COR-L47 (cell line): ENCODE data around the gene EXOC7.
A peak's percentile ranks its signal among the peaks of the same experiment; 100 is the strongest.
"Not testable (repeated sequence)": the region's sequence is repeated elsewhere in the genome, so short reads cannot be mapped to it uniquely, and the experiment has no call there.

ENCODE experiments used
- DNase-seq: peaks from one replicate; lab custom pipeline; 2025; lab: John Stamatoyannopoulos, UW

Gene EXOC7

DNA sequence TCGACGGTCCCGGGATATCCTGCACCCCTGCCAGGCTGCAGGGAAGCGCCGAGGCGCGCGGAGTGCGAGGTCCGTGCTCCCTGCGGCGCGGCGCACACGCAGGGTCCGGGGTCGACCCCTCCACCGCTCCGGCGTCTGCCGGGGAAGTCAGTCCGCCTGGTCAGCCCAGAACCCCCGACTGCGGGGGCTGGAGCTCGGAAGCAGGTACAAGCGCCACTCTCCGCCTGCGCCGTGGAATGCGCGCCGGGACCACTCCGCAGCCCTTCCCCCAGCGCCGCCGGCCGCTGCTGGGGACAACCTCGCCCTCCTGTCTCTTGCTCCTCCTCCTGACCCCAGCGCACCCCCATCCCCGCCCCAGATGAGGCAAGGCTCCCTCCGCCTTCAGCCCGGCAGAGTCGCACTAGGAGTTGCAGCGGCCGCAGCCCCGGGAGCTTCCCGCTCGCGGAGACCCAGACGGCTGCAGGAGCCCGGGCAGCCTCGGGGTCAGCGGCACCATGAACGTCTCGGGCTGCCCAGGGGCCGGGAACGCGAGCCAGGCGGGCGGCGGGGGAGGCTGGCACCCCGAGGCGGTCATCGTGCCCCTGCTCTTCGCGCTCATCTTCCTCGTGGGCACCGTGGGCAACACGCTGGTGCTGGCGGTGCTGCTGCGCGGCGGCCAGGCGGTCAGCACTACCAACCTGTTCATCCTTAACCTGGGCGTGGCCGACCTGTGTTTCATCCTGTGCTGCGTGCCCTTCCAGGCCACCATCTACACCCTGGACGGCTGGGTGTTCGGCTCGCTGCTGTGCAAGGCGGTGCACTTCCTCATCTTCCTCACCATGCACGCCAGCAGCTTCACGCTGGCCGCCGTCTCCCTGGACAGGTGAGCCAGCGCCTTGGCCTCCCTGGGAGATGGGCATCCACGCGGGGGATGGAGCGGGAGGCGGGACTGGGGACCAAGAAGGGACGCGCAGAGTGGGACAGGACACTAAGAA, 28.9 kb downstream of the EXOC7 start, which contains the start of gene GALR2:
GALR2 (plus strand) TSS at position 392 of the 974 bp plus-strand sequence; CDS start at position 495, 103 bp downstream.
- DNase-seq, result no peak

DNA sequence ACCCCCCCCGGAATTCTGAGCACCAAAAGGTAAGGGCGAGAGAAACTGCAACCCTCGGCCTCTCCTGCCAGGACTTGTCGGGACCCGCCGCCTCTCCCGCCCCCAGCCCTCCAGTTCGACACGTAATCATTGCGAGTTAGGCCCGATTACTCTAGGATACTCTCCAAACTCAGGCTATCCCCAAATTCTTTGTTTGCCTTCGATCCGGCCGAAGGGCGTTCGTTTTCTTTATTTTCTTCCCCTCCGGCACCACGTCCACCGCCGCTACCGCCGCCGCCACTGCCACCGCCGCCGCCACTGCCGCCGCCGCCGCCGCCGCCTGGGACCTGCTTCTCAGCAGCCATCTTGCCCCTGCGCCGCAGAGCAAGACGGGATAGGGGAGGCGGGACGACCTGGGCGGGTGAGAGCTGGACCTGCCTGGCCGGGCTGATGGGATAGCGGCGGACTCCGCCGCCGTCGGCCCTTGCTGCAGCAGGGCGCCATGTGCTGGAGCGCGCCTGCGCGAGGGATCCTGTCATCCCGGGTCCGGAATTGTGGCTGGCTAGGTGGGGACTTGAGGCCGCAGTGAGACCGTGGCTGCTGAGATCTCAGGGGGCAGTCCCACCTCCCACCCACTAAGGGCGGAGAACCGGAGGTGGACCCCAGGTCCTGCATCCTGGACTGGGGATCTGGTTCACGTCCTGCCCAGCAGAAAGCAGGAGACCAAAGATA, 31.3 kb downstream of the EXOC7 start, which contains the start of gene SRP68:
SRP68 (minus strand) TSS at position 370 of the 711 bp plus-strand sequence; CDS start at position 344, 26 bp downstream.
- DNase-seq, result peak; percentile 85

DNA sequence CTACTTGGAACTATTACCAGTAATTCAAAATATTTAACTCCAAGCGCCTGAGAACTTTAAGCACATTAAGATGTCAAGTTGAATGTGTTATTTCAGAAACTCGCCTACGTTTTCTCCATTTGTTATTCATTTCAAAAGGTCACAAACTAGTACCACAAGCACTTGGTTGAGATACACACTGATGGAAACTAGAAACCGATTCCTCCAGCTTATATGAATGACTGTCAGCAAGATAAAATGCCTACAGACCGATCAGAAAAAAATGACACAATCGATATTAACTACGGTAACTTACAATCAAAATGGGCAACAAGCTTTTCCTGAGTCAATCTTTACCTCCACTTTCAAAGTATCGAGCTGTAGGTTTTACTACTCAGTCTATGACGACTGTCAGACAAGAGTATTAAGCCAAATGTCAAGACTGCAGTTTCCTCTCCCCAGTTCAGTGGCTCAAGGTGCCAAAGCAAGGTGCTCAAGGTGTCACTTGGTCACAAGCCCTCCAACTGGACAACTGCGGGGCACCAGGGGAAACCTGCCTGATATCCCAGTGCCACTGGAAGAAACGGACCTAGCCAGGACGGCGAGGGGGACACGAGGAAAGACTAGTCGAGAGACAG, 31.9 kb downstream of the EXOC7 start:
- DNase-seq, result no peak

DNA sequence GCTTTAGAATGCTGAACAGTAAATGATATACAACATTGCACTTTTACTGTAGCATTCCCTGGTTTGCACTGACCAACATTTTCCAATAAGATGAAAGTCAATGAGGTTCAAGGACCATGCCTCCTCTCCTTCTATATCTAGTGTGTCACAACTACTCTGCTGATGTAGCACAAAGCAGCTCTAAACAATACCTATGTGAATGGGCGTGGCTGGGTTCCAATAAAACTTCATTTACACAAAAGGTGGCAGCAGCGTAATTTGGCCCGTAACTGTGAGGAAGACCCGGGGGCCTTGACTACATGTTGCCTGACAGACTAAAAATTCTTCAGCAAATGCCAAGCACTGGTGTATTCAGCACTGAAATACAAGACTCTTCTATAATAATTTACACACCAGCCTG, 37.8 kb downstream of the EXOC7 start:
- DNase-seq, result no peak

DNA sequence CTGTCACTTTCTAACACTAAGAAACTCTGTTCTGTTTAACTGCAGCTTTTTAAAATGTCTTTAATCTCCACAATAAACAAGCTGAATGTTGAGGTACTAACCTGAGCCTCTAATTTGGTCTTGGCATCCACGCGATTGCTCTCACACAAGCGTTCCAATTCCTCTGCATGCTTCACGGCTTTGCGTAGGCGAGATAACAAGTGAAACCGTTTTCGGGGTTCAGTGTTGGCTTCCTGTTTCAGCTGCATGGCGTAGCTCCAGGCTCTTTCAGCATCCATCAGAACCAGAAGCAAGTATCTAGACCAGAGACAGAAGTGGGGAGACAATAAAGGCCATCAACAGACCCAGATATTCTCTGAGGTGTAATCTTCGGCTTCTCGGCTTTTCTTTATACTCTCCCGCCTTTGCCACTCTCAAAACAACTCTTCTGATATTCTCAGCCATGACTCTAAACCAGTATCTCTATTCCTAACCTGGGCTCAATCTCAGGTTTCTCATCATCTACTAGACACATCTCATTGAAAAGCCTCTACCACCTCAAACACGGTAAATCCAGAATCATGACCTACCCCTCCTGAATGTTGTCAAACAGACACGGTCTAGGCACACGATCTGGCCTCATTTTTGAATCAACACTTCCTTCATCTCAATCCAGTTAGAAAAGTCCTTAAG, 39.6 kb downstream of the EXOC7 start:
- DNase-seq, result no peak

DNA sequence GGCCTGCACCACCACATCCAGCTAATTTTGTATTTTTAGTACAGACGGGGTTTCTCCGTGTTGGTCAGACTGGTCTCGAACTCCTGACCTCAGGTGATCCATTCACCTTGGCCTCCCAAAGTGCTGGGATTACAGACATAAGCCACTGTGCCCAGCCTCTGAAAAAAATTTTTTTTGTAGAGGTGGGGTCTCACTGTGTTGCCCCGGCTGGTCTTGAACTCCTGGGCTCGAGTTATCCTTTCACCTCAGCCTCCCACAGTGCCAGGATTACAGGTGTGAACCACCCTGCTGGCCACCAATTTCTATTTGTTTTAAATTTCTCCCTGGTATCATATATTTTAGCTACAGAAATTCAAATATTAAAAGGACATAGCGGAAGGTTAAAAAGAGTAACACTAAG, 45.3 kb downstream of the EXOC7 start:
- DNase-seq, result not testable (repeated sequence)

DNA sequence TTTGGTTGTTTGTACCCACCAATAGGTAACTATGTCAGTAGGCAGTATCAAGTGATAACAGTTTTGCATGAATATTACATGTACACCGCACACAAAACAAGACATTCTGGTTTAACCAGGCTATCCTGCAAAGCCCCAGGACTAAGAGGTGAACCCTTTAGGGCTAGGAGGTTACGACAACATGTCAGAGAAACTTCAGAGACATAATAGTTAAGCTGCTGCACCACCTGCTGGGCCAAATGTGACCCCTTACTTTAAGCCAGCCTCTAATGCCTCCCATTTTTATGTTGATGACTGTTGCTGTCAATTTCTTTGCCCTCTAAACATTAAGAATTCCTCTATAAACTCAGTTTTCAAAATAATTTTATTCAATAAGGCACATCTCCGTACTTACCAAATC, 46.7 kb downstream of the EXOC7 start:
- DNase-seq, result no peak

DNA sequence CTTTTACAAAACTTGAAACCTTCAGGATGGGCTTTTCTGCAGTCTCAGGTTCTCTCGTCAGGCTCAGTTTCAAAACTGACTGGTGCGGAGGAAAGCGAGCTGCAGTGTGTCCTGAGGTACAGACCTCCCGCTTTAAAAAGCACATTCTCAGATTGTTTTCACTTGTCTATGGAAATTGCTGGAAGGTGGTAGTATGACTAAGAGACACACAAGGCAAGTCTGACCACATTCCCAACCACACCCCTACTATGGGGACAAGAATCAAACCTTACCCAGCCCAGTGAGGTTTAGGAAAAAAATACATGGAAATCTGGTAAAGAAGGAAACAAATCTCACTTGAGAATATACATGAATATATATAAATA, 49.5 kb downstream of the EXOC7 start:
- DNase-seq, result no peak

DNA sequence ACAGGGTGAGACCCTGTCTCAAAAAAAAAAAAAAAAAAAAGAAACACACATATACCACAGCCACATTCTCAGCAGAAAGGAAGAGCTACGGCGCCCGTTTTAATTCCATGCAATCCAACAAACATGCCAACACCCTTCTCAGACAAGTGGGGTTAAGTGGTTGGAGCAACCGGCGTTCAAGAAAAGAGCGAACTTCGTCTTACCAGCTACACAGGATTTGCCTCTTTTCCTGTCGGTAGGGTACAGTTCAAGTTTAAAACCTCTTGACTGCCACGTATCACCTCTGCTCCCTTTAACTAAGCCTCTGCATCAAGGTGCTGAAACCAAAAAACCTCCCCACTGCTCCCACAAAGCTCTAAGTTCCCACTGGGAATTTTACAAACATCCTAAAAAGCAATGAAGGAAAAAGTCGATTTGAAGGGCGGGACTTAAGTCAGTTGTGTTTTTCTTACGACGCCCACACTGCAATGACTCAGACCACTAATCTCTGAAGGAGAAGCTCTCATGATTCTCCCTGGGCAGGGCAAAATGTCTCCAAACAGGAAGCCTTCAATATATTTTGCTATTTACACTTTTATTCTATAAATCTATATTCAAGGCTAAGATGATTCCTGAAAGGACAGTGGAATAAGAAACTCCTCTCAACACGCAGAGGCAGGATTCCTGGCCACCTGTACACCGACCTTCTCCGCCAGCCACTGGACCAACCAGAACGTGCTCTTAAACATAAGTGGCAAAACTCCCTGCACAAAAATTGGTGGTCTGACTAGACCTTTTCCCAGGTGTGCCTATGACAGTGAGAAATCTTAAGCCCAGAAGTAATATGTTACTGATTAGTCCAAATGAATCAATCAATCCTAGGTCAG, 50.1 kb downstream of the EXOC7 start:
- no peak for DNase-seq

DNA sequence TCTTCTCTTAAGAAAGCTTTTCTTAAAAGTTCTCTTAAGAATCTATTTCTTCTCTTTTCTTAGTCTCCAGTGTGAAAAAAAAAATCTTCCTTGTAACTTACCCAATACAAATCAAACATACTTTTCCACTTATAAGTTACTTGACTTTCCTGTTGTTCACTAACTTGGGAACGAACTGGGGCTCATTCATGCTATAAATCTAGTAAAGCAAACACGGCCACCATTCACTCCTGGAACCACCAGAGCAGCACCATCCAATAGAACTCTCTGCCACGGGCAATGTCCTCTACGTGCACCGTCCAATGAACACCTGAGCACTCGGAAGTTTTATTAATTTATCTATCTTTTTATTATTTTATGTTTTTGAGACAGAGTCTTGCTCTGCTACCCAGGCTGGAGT, 52.0 kb downstream of the EXOC7 start:
- no peak for DNase-seq

DNA sequence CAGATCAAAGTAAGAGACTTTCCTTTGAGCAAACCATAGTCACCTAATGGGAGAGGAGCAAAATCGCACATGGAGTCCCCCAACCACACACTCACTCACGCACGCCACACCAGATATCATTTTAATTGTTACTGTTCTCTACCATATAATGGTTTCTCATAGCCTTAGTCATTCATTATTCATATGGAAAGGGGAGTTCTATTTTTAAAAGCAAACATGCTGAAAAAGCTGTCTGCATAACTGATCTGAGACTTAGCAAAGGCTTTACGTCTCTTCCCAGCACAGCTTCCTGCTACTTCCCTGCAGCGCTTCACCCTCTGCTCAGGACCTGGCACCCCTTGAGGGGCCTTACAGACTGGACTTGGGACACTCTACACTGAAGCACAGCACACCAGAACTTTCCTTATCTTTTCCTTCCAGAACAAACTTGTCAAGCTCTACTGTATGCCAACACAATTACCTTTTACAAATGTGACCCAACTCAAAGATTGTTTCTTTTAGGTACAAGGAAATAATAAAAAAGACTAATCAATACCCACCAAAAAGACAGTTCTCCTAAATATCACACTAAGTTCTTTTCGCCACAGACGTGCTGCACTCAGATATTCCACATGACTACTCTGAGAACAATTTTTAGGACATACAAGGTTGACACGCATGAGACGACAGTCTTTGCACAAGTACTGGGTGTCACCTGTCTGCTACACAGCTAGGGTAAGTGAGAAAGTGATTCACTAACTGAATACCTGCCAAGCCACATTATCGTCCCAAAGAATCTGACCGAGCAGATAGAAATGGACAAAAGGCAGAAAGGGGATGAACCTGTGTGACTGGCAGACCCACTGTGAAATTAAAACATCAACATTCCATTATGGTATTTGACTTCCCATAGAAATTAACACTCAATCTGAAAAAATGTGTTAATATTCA, 52.8 kb downstream of the EXOC7 start:
- no peak for DNase-seq

DNA sequence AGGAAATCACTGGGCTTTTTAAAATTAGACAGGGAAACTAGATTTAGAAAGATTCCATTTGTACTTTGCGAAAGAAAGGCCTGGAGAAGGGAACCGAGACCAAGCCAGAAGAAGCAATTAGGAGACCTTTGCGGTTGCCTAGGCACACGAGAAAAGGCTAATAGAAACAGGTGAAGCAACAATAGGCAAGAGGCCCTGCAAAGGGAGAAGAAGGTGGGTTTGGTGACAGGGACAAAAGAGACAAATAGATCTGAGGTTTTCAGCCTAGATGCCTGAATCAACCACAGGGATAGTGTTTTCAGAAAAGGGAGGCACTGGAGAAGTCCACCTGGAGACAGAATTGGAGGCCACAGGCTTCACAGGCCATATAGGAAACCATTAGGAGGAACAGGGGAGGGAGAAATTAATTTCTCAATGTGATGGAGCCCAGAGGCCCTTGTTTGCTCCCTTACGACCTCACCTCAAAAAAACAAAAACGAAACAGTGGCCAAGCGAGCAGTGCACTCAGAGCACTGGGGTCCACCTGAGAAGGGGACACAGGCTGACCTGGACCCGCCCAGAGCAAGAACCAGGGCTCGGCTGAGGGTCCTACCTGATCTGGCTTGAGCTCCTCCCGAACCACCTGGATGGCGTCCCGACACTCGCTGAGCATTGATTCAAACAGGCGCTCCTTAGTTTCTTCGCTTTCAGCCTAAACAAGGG, 53.6 kb downstream of the EXOC7 start:
- no peak for DNase-seq

DNA sequence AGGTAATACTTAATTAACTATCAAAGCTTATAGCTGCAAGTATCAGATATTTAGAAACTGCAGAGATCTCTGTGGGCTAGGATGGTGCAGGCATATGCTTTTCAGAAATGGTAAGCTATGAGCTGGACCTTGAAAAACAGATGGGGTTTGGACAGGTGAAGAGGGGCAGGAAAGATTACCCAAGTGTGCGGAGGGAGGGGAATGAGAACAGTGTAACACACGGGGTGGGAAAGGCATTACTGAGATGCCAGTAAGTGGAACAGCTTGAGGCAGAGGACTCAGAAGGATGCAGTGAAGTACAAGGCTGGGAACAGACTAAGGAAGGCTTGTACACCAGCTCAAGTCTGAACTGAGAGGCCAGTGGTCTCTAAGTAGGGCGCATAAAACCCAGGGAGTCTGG, 54.3 kb downstream of the EXOC7 start:
- DNase-seq, result no peak

DNA sequence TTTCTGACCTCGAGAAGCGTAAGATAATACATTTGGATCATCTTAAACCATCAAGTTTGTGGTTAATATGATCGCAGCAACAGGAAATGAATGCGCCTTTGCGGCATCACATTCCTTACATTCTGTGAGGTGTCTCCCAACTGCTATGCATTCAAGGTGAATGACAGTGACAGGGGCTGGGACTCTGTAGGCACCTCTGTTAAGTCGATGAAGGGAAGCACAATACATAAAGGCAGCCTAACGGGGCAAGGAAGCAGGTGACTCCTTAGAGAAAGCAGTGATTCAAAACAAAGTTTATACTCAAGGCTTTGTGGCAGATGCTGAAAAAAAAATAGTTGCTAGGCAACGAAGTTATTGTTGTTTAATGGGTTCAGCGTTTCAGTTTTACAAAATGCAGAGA, 54.9 kb downstream of the EXOC7 start:
- DNase-seq, result no peak

DNA sequence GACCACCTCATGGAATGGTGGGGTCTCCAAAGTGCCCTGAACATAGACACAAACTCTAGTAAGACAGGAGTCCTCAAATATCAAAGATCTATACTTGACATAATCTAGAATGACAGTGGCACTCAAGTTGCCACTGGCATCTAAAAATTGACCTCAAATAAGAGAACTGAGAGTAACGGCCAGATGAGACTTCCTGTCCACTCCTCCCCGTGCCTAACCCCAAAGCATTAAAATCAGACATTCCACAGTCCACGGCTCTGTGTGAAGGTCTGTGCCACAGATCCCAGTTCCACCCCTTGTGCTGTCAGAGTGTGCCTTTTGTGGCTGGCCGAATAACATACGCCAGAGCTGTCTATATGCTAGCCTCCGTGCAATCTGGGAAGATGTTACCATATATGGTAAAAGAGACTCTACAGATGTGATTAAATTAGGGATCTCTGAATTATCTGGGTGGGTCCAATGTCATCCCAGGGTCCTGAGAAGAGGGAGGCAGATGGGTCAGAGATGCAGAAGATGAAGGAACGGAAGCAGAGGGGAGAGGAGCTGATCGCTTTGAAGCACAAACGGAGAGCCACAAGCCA, 55.5 kb downstream of the EXOC7 start:
- DNase-seq, result no peak

DNA sequence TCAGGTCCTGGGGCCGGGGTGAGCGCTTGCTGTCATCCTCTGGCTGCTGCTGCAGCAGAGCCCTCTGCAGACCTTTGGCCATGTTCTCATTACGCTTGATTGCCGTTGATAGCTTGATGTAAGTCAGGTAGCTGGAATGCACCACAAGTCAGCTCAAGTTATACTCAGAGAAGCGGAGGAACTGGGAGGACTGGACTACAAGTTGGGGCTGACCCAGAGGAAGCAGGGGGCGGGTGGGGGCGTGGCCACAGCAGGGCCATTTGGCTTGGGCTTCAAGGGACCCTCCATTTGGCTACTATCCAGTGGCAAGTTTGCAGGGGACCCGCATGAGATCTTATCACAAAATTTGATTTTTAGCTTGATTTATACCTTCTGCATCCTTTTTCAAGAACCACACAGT, 57.5 kb downstream of the EXOC7 start:
- DNase-seq, result no peak

DNA sequence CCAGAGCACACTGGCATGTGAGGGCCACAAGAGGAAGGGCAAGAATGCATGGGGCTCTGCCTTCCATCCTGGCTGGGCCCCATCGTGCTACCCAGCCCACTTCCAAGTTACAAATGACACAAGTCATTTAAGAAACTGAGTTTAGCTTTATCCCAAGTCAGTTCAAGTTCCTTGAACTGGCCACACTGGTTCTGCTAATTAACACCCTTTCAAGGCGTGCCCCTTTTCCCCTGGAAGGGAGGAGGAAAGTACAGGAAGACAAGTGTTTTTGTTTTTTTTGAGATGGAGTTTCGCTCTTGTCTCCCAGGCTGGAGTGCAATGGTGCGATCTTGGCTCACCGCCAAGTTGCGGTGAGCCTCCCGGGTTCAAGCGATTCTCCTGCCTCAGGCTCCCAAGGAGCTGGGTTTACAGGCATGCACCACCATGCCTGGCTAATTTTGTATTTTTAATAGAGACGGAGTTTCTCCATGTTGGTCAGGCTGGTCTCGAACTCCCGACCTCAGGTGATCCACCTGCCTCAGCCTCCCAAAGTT, 59.0 kb downstream of the EXOC7 start:
- DNase-seq, result not testable (repeated sequence)

DNA sequence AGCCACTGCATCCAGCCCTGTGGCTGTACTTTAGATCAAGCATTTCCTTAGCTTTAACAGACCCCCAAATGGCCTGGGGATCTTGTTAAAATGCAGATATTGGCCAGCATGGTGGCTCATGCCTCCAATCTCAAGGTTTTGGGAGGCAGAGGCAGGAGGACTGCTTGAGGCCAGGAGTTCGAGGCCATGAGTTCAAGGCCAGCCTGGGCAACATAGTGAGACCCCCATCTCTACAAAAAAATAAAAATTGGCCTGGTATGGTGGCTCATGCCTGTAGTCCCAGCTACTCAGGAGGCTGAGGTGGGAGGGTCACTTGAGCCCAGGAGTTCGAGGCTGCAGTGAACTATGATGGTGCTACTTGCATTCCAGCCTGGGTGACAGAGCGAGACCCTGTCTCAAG, 60.7 kb downstream of the EXOC7 start:
- not testable (repeated sequence) for DNase-seq

DNA sequence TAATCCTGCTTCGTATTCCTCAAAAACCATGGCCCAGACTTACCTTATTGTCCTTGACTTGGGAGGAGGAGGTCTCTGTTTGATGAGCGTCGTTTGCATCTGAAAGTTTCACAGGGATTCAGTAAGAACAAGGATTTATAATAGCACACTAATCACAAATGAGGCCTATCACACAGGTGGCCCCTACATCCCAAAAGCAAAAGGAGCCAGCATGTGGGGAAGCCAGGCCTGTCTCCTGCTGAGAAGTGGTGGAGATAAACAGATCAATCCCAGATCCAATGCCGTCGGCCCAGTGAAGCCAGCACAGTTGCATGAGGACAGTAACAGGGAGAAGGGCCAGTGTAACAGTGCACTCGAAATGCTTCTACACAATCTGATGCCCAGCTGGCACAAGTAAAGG, 63.2 kb downstream of the EXOC7 start:
- no peak for DNase-seq
